Right lobe of liver (tissue), 6 donors: ENCODE data around the gene TNNC1. TPM values are rescaled to one million over a fixed set of nuclear protein-coding genes. Genes with fewer than 3 reads are reported as not detected.
A peak's percentile ranks its signal among the peaks of the same experiment; 100 is the strongest.

Experiments used
- ATAC-seq, 4 donors: fragments of 200-7000 bp; cut with Tn5 transposase; one replicate each; pipeline ENCODE4 v1.9.1; 2020; ENCODE audit warnings: mild to moderate bottlenecking in 4 of 4, moderate library complexity in 4 of 4
- DNase-seq, 3 donors: peaks; one replicate each; pipeline ENCODE4 v3.0.0-alpha.2; 2020
- H3K27ac ChIP-seq, 3 donors: fragments of 200-600 bp; one replicate each; pipeline ENCODE4 v1.8.0; 2022
- H3K27me3 ChIP-seq, 2 donors: fragments of 200-600 bp; one replicate each; pipeline ENCODE4 v1.8.0; 2022
- H3K36me3 ChIP-seq, 4 donors: fragments of 200-600 bp; sonication (generic) in 1 of 4; one replicate each; pipeline versions ENCODE4 v1.5.1 to v1.8.0; 2017 to 2022; ENCODE audit warnings: control low read depth in 1 of 4
- H3K4me1 ChIP-seq, 4 donors: fragments of 200-600 bp; sonication (generic) in 1 of 4; one replicate each; pipeline versions ENCODE4 v1.5.1 to v1.8.0; 2017 to 2022; ENCODE audit warnings: control low read depth in 1 of 4
- H3K4me3 ChIP-seq, 3 donors: fragments of 200-600 bp; one replicate each; pipeline ENCODE4 v1.8.0; 2022
- H3K9me3 ChIP-seq, 4 donors: fragments of 200-600 bp; sonication (generic) in 1 of 4; one replicate each; pipeline versions ENCODE4 v1.5.1 to v1.8.0; 2017 to 2022; ENCODE audit warnings: control low read depth in 1 of 4
- CTCF ChIP-seq, 4 donors: fragments of 200-600 bp in 3 of 4; fragments of 450-650 bp in 1 of 4; IDR thresholded peaks; one replicate each; pipeline versions ENCODE4 v1.5.1 to v1.8.0; 2016 to 2022; ENCODE audit warnings: antibody characterized with exemption in 4 of 4, mild to moderate bottlenecking in 2 of 4
- POLR2A ChIP-seq: fragments of 450-650 bp; IDR thresholded peaks from one replicate; pipeline ENCODE4 v1.6.1; 2017; ENCODE audit warnings: antibody characterized with exemption, mild to moderate bottlenecking
- WGBS: methylation state at CpG from one replicate; pipeline ENCODE4 v1.1.6; 2018; ENCODE audit warnings: low coverage, low lambda C conversion rate; ENCODE audit not compliant: insufficient coverage; ENCODE audit errors: missing lambda C conversion rate; 5-methylcytosine and 5-hydroxymethylcytosine counted together
- intact Hi-C, 2 donors: fragments of 100-400 bp; cut with DNase I; formaldehyde crosslinking; loops; one replicate each; pipeline versions ENCODE4 v1.11.2 to v1.14.1; 2022
- total RNA-seq, 6 experiments: library from RNA; depleted of rRNA in 2 of 6; stranded (reverse); fragments of >200 nt in 2 of 6; fragmentation: NEBNext Ultra II Directional in 3 of 6; extraction: Animal tissue kit (Norgen Biotek cat#: 25700) in 3 of 6; gene quantifications; one replicate each; pipeline versions ENCODE4 v1.1.0 to v1.2.4, GENCODE V29; 2016 to 2023
- donor health status: DM: no; HTN: yes; CAD: no.
- donor health status: DM: no; HTN: no; CAD: no.
- donor health status: DM: no; HTN: no; CAD: no.
- donor health status: DM: no; HTN: yes; CAD: no.
- donor health status: DM: no; HTN: yes; CAD: no.

TNNC1 gene
- total RNA-seq, 6 experiments from 2014 or later: 0.55 to 12.2 (median 1.3) TPM

DNA sequence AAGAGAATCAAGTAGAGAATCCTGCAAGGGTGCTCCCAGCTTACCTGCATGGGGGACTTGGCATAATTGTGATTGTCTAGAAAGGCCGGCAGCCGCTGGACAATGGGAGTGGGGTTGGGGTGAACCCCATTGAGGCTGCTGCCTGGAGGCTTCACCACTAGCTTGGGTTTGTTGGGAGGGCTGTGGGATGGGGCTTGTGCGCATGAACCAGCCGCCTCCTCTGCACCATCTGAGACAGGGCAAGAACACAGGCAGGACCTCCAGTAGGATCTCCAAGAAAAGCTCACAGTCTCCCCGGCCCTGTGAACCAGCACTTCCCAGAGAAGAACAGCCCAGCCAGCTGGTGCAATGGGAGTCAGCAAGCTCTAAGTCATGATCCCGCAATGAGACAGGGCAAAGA lies 48.8 kb downstream of the TNNC1 start:
- ATAC-seq (no peak), DNase-seq (peak in 1 of 3 donors; percentile 38)
- Histone ChIP-seq H3K27ac (no peak overlapping the region), H3K4me3 (no peak overlapping the region), H3K27me3 (no peaks in the 10 kb centered on the region), H3K9me3 (no peaks in the 10 kb centered on the region), H3K4me1 (peaks cover 0 to 11% (median 3%) of the 10 kb centered on the region in 4 donors), H3K36me3 (peaks cover 0 to 69% (median 28%) of the 10 kb centered on the region in 4 donors)
- intact Hi-C loops: no loop called here
- TF ChIP-seq CTCF (IDR thresholded peaks at IDR 0.05): no peak
- no peak for TF ChIP-seq POLR2A
- 90% methylated on average over 2 of the region's 6 CpGs for WGBS

DNA sequence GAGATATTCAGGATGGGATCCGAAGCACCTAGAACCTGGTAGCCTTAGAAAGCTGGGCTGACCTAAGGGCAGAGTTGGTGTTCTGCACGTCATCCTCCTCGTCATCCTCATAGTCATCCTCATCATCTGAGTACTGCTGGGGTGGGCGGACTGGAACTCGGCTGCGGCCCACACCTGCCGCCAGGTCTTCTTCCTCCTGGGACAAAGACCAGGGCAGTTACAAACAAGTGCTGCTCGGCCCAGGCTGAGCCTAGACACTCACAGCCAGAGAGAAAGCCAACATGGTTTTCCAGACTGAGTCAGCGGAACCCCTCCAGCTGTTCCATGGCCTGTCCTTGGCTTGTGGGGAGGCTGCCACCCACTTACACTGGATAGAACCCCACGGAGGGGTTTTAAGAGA lies 49.5 kb downstream of the TNNC1 start:
- no CpG with 5 or more reads among the region's 10 CpGs for WGBS
- Histone ChIP-seq H3K4me3 (no peak overlapping the region), H3K4me1 (peaks cover 0 to 10% (median 3%) of the 10 kb centered on the region in 4 donors), H3K27me3 (no peaks in the 10 kb centered on the region), H3K27ac (no peak overlapping the region), H3K9me3 (no peaks in the 10 kb centered on the region), H3K36me3 (peaks cover 0 to 69% (median 28%) of the 10 kb centered on the region in 4 donors)
- TF ChIP-seq CTCF (IDR thresholded peaks at IDR 0.05): no peak
- TF ChIP-seq POLR2A: no peak
- intact Hi-C loops: no loop called here
- DNase-seq: peak in 1 of 3 donors; percentile 25
- ATAC-seq: no peak

GRCh38 chr3:52403955-52404354 lies 49.9 kb downstream of the TNNC1 start:
- Histone ChIP-seq H3K36me3 (peaks cover 0 to 69% (median 28%) of the 10 kb centered on the region in 4 donors), H3K27me3 (no peaks in the 10 kb centered on the region), H3K4me1 (peaks cover 0 to 6% (median 2%) of the 10 kb centered on the region in 4 donors), H3K27ac (no peak overlapping the region), H3K9me3 (no peaks in the 10 kb centered on the region), H3K4me3 (no peak overlapping the region)
- DNase-seq: peak in 1 of 3 donors; percentile 41
- intact Hi-C loops: no loop called here
- TF ChIP-seq CTCF (IDR thresholded peaks at IDR 0.05) (no peak), POLR2A (no peak)
- ATAC-seq: no peak
- 67% methylated on average over 1 of the region's 3 CpGs for WGBS

DNA sequence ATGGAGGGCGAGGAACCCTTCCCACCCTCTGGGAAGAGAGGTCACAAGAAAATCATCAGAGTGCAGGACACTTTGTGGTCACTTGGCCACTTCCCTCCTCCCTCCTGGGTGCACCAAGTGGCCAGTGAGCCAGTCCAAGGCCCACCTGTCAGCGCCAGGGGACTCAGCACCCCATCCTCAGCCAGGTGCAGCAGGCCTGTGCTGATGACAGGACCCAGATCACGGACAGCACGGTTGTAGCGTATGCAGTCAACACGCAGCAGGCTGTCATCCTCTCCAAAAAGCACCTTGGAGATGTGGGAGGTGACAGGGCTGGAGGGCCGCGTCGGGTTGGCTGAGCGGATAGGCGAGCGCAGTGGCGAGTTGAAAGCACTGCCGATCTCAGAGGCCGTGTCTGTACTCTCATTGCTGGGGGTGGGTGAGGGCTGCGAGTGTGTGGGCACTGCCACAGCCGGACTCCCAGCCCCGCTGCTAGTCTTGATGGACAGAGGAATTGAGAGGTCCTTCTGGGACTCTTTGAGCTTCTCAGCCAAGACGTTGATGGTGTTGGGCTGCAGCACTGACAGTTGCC lies 50.5 kb downstream of the TNNC1 start:
- Histone ChIP-seq H3K9me3 (no peaks in the 10 kb centered on the region), H3K27ac (no peak overlapping the region), H3K4me1 (no peaks in the 10 kb centered on the region), H3K27me3 (no peaks in the 10 kb centered on the region), H3K4me3 (no peak overlapping the region), H3K36me3 (peaks cover 0 to 69% (median 28%) of the 10 kb centered on the region in 4 donors)
- DNase-seq (peak in 1 of 3 donors; percentile 54), ATAC-seq (no peak)
- no peak for TF ChIP-seq POLR2A
- TF ChIP-seq CTCF (IDR thresholded peaks at IDR 0.05): no peak
- WGBS: 95% methylated on average over 7 of the region's 19 CpGs
- intact Hi-C loops: no loop called here
